GM18861 (cell line): Measurements from ENCODE around the gene BRF1.

Experiments used
- ATAC-seq: cut with Tn5 transposase; IDR thresholded peaks from one replicate; pipeline ENCODE4 v1.9.1; 2021; ENCODE audit not compliant: unreplicated experiment

BRF1 gene

DNA sequence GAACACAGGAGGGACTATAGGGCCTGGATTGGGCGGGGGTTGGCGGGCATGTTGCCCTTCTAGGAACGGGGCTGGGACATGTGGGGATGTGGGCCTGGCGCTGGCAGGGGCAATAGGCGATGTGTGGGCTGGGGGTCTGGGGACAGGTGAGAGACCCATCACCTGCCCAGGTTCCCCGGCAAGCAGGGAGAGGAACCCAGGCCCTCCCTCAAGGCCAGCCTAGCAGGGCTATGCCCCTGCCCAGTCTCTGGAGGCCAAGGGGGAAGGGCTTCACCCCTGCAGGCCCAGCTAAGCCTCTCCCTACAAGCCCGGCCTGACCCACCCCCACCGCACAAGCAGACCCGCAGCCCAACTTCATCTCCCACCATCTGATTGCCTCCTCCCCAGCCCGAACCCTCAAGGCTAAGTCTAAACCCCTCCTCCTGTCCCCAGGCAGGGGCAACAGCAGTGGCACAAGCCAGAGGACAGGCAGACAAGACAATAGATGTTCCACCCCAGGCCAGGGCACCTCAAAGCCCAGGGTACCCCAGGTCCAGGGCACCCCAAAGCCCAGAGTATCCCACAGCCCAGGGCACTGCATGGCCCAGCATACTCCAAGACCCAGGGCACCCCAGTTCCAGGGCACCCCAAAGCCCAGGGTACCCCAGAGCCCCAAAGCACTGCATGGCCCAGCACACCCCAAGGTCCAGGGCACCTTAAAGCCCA lies 138.7 kb downstream of the BRF1 start:
- no peak for ATAC-seq

DNA sequence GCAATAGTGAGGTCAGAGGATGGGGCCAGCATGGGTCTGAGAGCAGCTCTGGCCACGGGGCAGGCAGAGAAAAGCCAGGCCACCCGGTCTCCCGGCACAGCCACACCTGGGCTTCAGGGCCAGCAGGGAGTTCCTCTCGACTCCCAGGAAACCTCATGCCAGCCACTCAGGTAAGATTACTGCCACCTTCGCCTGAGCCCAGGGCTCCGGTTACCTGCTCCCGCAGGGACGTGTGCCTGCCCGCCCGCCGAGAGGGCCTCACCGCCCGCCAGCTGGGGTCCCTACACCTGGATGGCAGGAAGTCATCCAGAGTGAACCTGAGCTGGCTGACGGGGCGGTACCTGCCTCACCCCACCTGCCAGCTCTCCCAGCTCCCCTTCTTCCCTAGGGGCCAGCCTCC lies 139.5 kb downstream of the BRF1 start:
- ATAC-seq, result no peak

DNA sequence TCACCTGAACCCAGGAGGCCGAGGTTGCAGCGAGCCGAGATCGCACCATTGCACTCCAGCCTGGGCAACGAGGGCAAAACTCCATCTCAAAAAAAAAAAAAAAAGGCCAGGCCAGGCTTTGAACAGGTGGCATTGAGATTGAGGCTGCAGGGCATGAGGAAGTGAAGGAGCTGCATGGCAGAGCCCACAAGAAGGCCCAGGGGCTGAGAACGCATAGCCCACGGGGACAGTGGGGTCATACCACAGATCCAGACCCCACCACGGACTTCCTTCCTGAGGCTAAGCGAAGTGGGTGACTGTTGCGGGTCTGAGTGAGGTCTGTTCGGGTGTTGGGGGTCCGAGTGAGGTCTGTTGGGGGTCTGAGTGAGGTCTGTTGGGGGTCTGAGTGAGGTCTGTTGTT lies 140.0 kb downstream of the BRF1 start:
- no peak for ATAC-seq

DNA sequence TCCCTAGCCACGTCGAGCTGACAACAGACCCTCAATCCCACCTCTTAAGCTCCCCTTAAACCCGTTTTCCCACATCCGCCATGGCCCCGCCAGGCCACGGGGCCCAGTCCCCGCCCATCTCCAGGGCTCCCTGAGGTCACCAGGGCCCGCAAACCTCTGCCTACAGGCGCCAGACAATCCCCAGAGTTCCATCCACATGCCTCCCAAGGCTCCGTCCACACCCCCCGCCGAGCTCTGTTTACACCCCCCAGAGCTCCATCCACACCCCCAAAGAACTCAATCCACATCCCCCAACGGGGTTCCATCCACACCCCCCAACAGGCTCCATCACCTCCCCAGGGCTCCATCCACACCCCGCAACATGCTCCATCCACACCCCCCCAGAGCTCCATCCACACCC lies 141.5 kb downstream of the BRF1 start:
- ATAC-seq, result no peak
